Sigmoid colon (tissue), 7 donors: ENCODE data around the gene VPS13D. TPM values are rescaled to one million over a fixed set of nuclear protein-coding genes. Genes with fewer than 3 reads are reported as not detected.
A peak's percentile ranks its signal among the peaks of the same experiment; 100 is the strongest.

Experiments used
- DNase-seq: peaks from one replicate; pipeline ENCODE4 v3.0.0-alpha.2; 2019
- H3K27ac ChIP-seq, 4 donors: fragments of 200-600 bp; sonication (generic); one replicate each; pipeline ENCODE4 v1.5.1; 2016 to 2019; ENCODE audit warnings: mild to moderate bottlenecking in 1 of 4
- H3K27me3 ChIP-seq, 3 donors: fragments of 200-600 bp; sonication (generic); one replicate each; pipeline ENCODE4 v1.5.1; 2019; ENCODE audit warnings: mild to moderate bottlenecking in 1 of 3
- H3K36me3 ChIP-seq, 4 donors: fragments of 200-600 bp; sonication (generic); one replicate each; pipeline ENCODE4 v1.5.1; 2016 to 2019
- H3K4me1 ChIP-seq, 4 donors: fragments of 200-600 bp; sonication (generic); one replicate each; pipeline ENCODE4 v1.5.1; 2017 to 2019
- H3K4me3 ChIP-seq, 4 donors: fragments of 200-600 bp; sonication (generic); one replicate each; pipeline ENCODE4 v1.5.1; 2017 to 2019; ENCODE audit warnings: mild to moderate bottlenecking in 2 of 4, moderate library complexity in 1 of 4
- H3K9me3 ChIP-seq, 4 donors: fragments of 200-600 bp in 3 of 4; sonication (generic) in 3 of 4; one replicate each; pipeline versions ENCODE4 v1.5.1 to v1.6.1; 2013 to 2019
- EP300 ChIP-seq, 4 donors: sonication (generic); formaldehyde crosslinking; IDR thresholded peaks; one replicate each; pipeline ENCODE4 v1.6.1; 2017; ENCODE audit warnings: antibody characterized with exemption in 4 of 4
- POLR2A ChIP-seq, 2 donors: fragments of 450-650 bp; IDR thresholded peaks; one replicate each; pipeline ENCODE4 v1.6.1; 2016; ENCODE audit warnings: antibody characterized with exemption in 2 of 2, mild to moderate bottlenecking in 2 of 2, moderate library complexity in 2 of 2
- POLR2AphosphoS5 ChIP-seq, 4 donors: sonication (generic); formaldehyde crosslinking; IDR thresholded peaks; one replicate each; pipeline ENCODE4 v1.6.1; 2017; ENCODE audit warnings: antibody characterized with exemption in 4 of 4
- WGBS, 2 donors: extraction: QIAGEN DNeasy Blood & Tissue Kit; methylation state at CpG; one replicate each; pipeline ENCODE4 v1.1.7; 2013; 5-methylcytosine and 5-hydroxymethylcytosine counted together
- intact Hi-C: fragments of 100-400 bp; cut with DNase I; formaldehyde crosslinking; loops from one replicate; pipeline ENCODE4 v1.15.1; 2023
- polyA plus RNA-seq, 3 donors: library from polyadenylated mRNA; stranded (reverse); fragments of 200-250 nt; gene quantifications; one replicate each; pipeline ENCODE4 v1.2.3, GENCODE V29; 2013
- total RNA-seq, 4 donors: library from RNA; depleted of rRNA; stranded (reverse); fragments of >200 nt; gene quantifications; one replicate each; pipeline ENCODE4 v1.1.0, GENCODE V29; 2016
- TF ChIP-seq, protein P1 (sequence below), 4 experiments: fragments of 450-650 bp in 3 of 4; fragments of 200-600 bp in 1 of 4; IDR thresholded peaks; one replicate each; pipeline ENCODE4 v1.5.1; 2016 to 2019; ENCODE audit warnings: antibody characterized with exemption in 4 of 4, mild to moderate bottlenecking in 3 of 4, moderate library complexity in 2 of 4
- donor health status: healthy with polysubstance abuse.
- donor health status: Bipolar disorder and iron deficiency.
- donor health status: healthy.

The VPS13D gene
- total and polyA plus RNA-seq, 7 donors, result 7.6 to 90.8 (median 49.7) TPM

GRCh38 chr1:12524266-12524665, 294.4 kb downstream of the VPS13D start:
- H3K4me1 ChIP-seq, result peaks cover 0 to 13% (median 8%) of the 10 kb centered on the region in 4 donors
- no peaks in the 10 kb centered on the region for H3K9me3 ChIP-seq
- 94 to 98% methylated on average over 2 of the region's 2 CpGs for WGBS, 2 donors
- H3K4me3 ChIP-seq, result no peak overlapping the region
- H3K27ac ChIP-seq, result no peak overlapping the region
- TF ChIP-seq, protein P1, sequence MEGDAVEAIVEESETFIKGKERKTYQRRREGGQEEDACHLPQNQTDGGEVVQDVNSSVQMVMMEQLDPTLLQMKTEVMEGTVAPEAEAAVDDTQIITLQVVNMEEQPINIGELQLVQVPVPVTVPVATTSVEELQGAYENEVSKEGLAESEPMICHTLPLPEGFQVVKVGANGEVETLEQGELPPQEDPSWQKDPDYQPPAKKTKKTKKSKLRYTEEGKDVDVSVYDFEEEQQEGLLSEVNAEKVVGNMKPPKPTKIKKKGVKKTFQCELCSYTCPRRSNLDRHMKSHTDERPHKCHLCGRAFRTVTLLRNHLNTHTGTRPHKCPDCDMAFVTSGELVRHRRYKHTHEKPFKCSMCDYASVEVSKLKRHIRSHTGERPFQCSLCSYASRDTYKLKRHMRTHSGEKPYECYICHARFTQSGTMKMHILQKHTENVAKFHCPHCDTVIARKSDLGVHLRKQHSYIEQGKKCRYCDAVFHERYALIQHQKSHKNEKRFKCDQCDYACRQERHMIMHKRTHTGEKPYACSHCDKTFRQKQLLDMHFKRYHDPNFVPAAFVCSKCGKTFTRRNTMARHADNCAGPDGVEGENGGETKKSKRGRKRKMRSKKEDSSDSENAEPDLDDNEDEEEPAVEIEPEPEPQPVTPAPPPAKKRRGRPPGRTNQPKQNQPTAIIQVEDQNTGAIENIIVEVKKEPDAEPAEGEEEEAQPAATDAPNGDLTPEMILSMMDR (IDR thresholded peaks at IDR 0.05), result no peak
- TF ChIP-seq POLR2A (IDR thresholded peaks at IDR 0.05) (no peak), POLR2AphosphoS5 (IDR thresholded peaks at IDR 0.05) (no peak), EP300 (IDR thresholded peaks at IDR 0.05) (no peak)
- DNase-seq, result peak; percentile 27
- no peaks in the 10 kb centered on the region for H3K36me3 ChIP-seq
- intact Hi-C loops, result no loop called here
- no peaks in the 10 kb centered on the region for H3K27me3 ChIP-seq

- no peaks in the 10 kb centered on the region for H3K36me3 ChIP-seq
- intact Hi-C loops, result no loop called here
- H3K27me3 ChIP-seq, result no peaks in the 10 kb centered on the region
- TF ChIP-seq, protein P1 (IDR thresholded peaks at IDR 0.05), result no peak
- TF ChIP-seq POLR2AphosphoS5 (IDR thresholded peaks at IDR 0.05) (peak in 3 of 4 donors; percentile 16 to 41 (median 25)), POLR2A (IDR thresholded peaks at IDR 0.05) (no peak), EP300 (IDR thresholded peaks at IDR 0.05) (no peak)
- 56 to 84% methylated on average over 13 of the region's 13 CpGs for WGBS, 2 donors
- H3K27ac ChIP-seq, result no peak overlapping the region
- H3K4me1 ChIP-seq, result peaks cover 0 to 6% (median 2%) of the 10 kb centered on the region in 4 donors
- peak; percentile 85 for DNase-seq
- H3K9me3 ChIP-seq, result no peaks in the 10 kb centered on the region
- H3K4me3 ChIP-seq, result no peak overlapping the region
These were observed 295.7 kb downstream of the VPS13D start for GRCh38 chr1:12525311-12526181.

GRCh38 chr1:12527564-12527963, 297.7 kb downstream of the VPS13D start:
- DNase-seq, result peak; percentile 58
- no peaks in the 10 kb centered on the region for H3K36me3 ChIP-seq
- H3K27ac ChIP-seq, result no peak overlapping the region
- no peaks in the 10 kb centered on the region for H3K27me3 ChIP-seq
- intact Hi-C loops, result no loop called here
- peaks cover 0 to 6% (median 2%) of the 10 kb centered on the region in 4 donors for H3K4me1 ChIP-seq
- no peak overlapping the region for H3K4me3 ChIP-seq
- no peak for TF ChIP-seq EP300 (IDR thresholded peaks at IDR 0.05)
- TF ChIP-seq POLR2AphosphoS5 (IDR thresholded peaks at IDR 0.05), result no peak
- no peak for TF ChIP-seq POLR2A (IDR thresholded peaks at IDR 0.05)
- TF ChIP-seq, protein P1 (IDR thresholded peaks at IDR 0.05), result no peak
- no peaks in the 10 kb centered on the region for H3K9me3 ChIP-seq
- WGBS, 2 donors, result 93 to 97% methylated on average over 16 of the region's 16 CpGs

DNA sequence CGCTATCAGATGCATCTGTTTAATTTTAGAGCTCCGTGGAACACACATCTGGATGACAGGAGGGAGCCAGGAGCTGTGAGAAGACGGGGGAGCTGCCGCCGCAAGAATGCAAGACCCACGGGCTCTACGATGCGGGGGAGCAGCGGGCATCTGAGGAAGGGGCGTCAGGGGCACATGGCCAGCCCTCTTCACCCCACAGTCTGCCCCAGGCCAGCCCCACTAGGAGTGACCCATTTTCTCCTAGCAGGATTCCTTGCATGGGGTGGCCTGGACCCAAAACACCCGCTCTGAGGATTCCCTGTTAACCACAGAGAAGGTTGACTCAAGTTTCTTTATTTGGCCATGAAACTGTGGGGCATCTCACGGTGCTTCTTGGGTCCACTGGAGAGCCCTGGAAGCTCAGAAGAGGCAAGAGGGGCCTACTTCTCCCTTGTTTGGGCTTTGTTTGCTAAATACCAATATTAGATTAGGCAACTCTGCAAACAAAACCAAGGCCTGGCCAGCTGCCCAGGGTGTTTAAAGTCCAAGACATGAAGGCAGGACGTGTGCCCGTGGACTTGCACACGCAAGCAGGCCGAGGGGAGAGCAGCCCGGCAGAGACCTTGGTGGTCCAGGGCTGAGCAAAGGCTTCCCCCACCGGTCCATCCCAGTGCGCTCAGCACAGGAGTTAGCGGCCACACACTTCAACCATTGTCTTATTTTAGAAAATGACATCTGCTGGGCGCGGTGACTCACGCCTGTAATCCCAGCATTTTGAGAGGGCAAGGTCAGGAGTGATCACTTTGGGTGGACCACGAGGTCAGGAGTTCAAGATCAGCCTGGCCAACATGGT, 298.4 kb downstream of the VPS13D start:
- H3K27ac ChIP-seq, result no peak overlapping the region

More for the DNA sequence above, 298.4 kb downstream of the VPS13D start:
- H3K36me3 ChIP-seq, result no peaks in the 10 kb centered on the region
- peak; percentile 83 for DNase-seq
- H3K27me3 ChIP-seq, result no peaks in the 10 kb centered on the region
- H3K4me3 ChIP-seq, result no peak overlapping the region
- TF ChIP-seq POLR2A (IDR thresholded peaks at IDR 0.05) (no peak), POLR2AphosphoS5 (IDR thresholded peaks at IDR 0.05) (no peak), EP300 (IDR thresholded peaks at IDR 0.05) (no peak)
- TF ChIP-seq, protein P1 (IDR thresholded peaks at IDR 0.05), result no peak
- 40 to 78% methylated on average over 24 of the region's 24 CpGs for WGBS, 2 donors
- no peaks in the 10 kb centered on the region for H3K9me3 ChIP-seq
- peaks cover 0 to 6% (median 2%) of the 10 kb centered on the region in 4 donors for H3K4me1 ChIP-seq
- intact Hi-C loops, result no loop called here
